BLaER1 (cell line): ENCODE results near the gene MAP3K4.

ENCODE experiments used
- H3K27ac ChIP-seq: shearing (Covaris generic); formaldehyde crosslinking; 2 replicates; pipeline ENCODE4 v1.8.1; 2022
- H3K27me3 ChIP-seq: shearing (Covaris generic); formaldehyde crosslinking; 2 replicates; pipeline ENCODE4 v1.8.1; 2022
- H3K36me3 ChIP-seq: shearing (Covaris generic); formaldehyde crosslinking; 2 replicates; pipeline ENCODE4 v1.8.1; 2022
- H3K4me1 ChIP-seq: shearing (Covaris generic); formaldehyde crosslinking; 2 replicates; pipeline ENCODE4 v1.8.1; 2022
- H3K4me2 ChIP-seq: shearing (Covaris generic); formaldehyde crosslinking; 2 replicates; pipeline ENCODE4 v1.8.1; 2022
- H3K4me3 ChIP-seq: shearing (Covaris generic); formaldehyde crosslinking; 2 replicates; pipeline ENCODE4 v1.8.1; 2022
- H3K9ac ChIP-seq: shearing (Covaris generic); formaldehyde crosslinking; 2 replicates; pipeline ENCODE4 v1.8.1; 2022
- H3K9me3 ChIP-seq: shearing (Covaris generic); formaldehyde crosslinking; 2 replicates; pipeline ENCODE4 v1.8.1; 2022
- H4K20me1 ChIP-seq: shearing (Covaris generic); formaldehyde crosslinking; 2 replicates; pipeline ENCODE4 v1.8.1; 2022
- Cebpa-rat ChIP-seq: shearing (Covaris generic); IDR thresholded peaks from 2 replicates; pipeline ENCODE4 v1.8.1; 2022

Gene MAP3K4

GRCh38 chr6:161094955-161095354 is 103.4 kb downstream of the MAP3K4 start:
- Histone ChIP-seq H3K36me3 (peaks cover 80% of the 10 kb centered on the region), H3K9me3 (no peaks in the 10 kb centered on the region), H3K4me1 (no peaks in the 10 kb centered on the region), H3K4me2 (no peak overlapping the region), H4K20me1 (no peaks in the 10 kb centered on the region), H3K4me3 (no peak overlapping the region), H3K9ac (no peak overlapping the region), H3K27me3 (no peaks in the 10 kb centered on the region), H3K27ac (no peak overlapping the region)
- no peak for TF ChIP-seq Cebpa-rat

- TF ChIP-seq Cebpa-rat: no peak
- Histone ChIP-seq H3K27ac (no peak overlapping the region), H3K9me3 (no peaks in the 10 kb centered on the region), H3K4me1 (no peaks in the 10 kb centered on the region), H3K4me3 (no peak overlapping the region), H4K20me1 (no peaks in the 10 kb centered on the region), H3K27me3 (no peaks in the 10 kb centered on the region), H3K4me2 (no peak overlapping the region), H3K9ac (no peak overlapping the region), H3K36me3 (peaks cover 78% of the 10 kb centered on the region)
Observed at GRCh38 chr6:161095916-161096315, 104.3 kb downstream of the MAP3K4 start.

GRCh38 chr6:161100072-161100471 is 108.5 kb downstream of the MAP3K4 start:
- Histone ChIP-seq H4K20me1 (no peaks in the 10 kb centered on the region), H3K27ac (no peak overlapping the region), H3K4me1 (no peaks in the 10 kb centered on the region), H3K36me3 (peaks cover 83% of the 10 kb centered on the region), H3K9me3 (no peaks in the 10 kb centered on the region), H3K4me3 (no peak overlapping the region), H3K4me2 (no peak overlapping the region), H3K9ac (no peak overlapping the region), H3K27me3 (no peaks in the 10 kb centered on the region)
- no peak for TF ChIP-seq Cebpa-rat

GRCh38 chr6:161101517-161101916 is 109.9 kb downstream of the MAP3K4 start:
- Histone ChIP-seq H3K9ac (no peak overlapping the region), H3K4me2 (no peak overlapping the region), H3K27me3 (no peaks in the 10 kb centered on the region), H3K36me3 (peaks cover 90% of the 10 kb centered on the region), H3K4me3 (no peak overlapping the region), H4K20me1 (no peaks in the 10 kb centered on the region), H3K27ac (no peak overlapping the region), H3K9me3 (no peaks in the 10 kb centered on the region), H3K4me1 (no peaks in the 10 kb centered on the region)
- no peak for TF ChIP-seq Cebpa-rat

GRCh38 chr6:161103475-161103874 is 111.9 kb downstream of the MAP3K4 start:
- no peak for TF ChIP-seq Cebpa-rat
- H4K20me1 ChIP-seq: no peaks in the 10 kb centered on the region
- no peak overlapping the region for H3K4me2 ChIP-seq
- H3K9ac ChIP-seq: no peak overlapping the region
- no peaks in the 10 kb centered on the region for H3K4me1 ChIP-seq
- H3K27ac ChIP-seq: no peak overlapping the region
- peaks cover 90% of the 10 kb centered on the region for H3K36me3 ChIP-seq
- no peaks in the 10 kb centered on the region for H3K27me3 ChIP-seq
- no peaks in the 10 kb centered on the region for H3K9me3 ChIP-seq
- no peak overlapping the region for H3K4me3 ChIP-seq

GRCh38 chr6:161104966-161105365 is 113.4 kb downstream of the MAP3K4 start:
- Histone ChIP-seq H3K27ac (no peak overlapping the region), H3K4me1 (no peaks in the 10 kb centered on the region), H3K9me3 (no peaks in the 10 kb centered on the region), H3K4me2 (no peak overlapping the region), H3K27me3 (no peaks in the 10 kb centered on the region), H3K36me3 (peaks cover 93% of the 10 kb centered on the region), H3K9ac (no peak overlapping the region), H4K20me1 (no peaks in the 10 kb centered on the region), H3K4me3 (no peak overlapping the region)
- no peak for TF ChIP-seq Cebpa-rat

GRCh38 chr6:161105408-161105807 is 113.8 kb downstream of the MAP3K4 start:
- no peaks in the 10 kb centered on the region for H3K9me3 ChIP-seq
- H3K9ac ChIP-seq: no peak overlapping the region
- H3K27ac ChIP-seq: no peak overlapping the region
- H3K4me1 ChIP-seq: no peaks in the 10 kb centered on the region
- H3K27me3 ChIP-seq: no peaks in the 10 kb centered on the region
- H3K4me3 ChIP-seq: no peak overlapping the region
- H3K36me3 ChIP-seq: peaks cover 93% of the 10 kb centered on the region
- no peak for TF ChIP-seq Cebpa-rat
- H4K20me1 ChIP-seq: no peaks in the 10 kb centered on the region
- no peak overlapping the region for H3K4me2 ChIP-seq

- no peak overlapping the region for H3K9ac ChIP-seq
- H3K27ac ChIP-seq: no peak overlapping the region
- peaks cover 100% of the 10 kb centered on the region for H3K36me3 ChIP-seq
- TF ChIP-seq Cebpa-rat: no peak
- no peaks in the 10 kb centered on the region for H3K4me1 ChIP-seq
- no peaks in the 10 kb centered on the region for H3K9me3 ChIP-seq
- no peaks in the 10 kb centered on the region for H3K27me3 ChIP-seq
- no peak overlapping the region for H3K4me3 ChIP-seq
- H4K20me1 ChIP-seq: no peaks in the 10 kb centered on the region
- no peak overlapping the region for H3K4me2 ChIP-seq
Observed at GRCh38 chr6:161107779-161108730, 116.5 kb downstream of the MAP3K4 start.

- H3K4me3 ChIP-seq: no peak overlapping the region
Observed at GRCh38 chr6:161108916-161109315, 117.3 kb downstream of the MAP3K4 start.

GRCh38 chr6:161109366-161109765 is 117.8 kb downstream of the MAP3K4 start:
- Histone ChIP-seq H3K4me3 (no peak overlapping the region), H3K27me3 (no peaks in the 10 kb centered on the region), H3K4me1 (no peaks in the 10 kb centered on the region), H4K20me1 (no peaks in the 10 kb centered on the region), H3K27ac (no peak overlapping the region), H3K9ac (no peak overlapping the region), H3K4me2 (no peak overlapping the region), H3K9me3 (no peaks in the 10 kb centered on the region), H3K36me3 (peaks cover 99% of the 10 kb centered on the region)
- no peak for TF ChIP-seq Cebpa-rat

More at GRCh38 chr6:161108916-161109315, 117.3 kb downstream of the MAP3K4 start:
- Histone ChIP-seq H3K9me3 (no peaks in the 10 kb centered on the region), H3K4me2 (no peak overlapping the region), H3K27ac (no peak overlapping the region), H3K27me3 (no peaks in the 10 kb centered on the region), H4K20me1 (no peaks in the 10 kb centered on the region), H3K9ac (no peak overlapping the region), H3K4me1 (no peaks in the 10 kb centered on the region), H3K36me3 (peaks cover 99% of the 10 kb centered on the region)
- TF ChIP-seq Cebpa-rat: no peak
